Esophagus muscularis mucosa (tissue), 4 donors: ENCODE measurements around the gene CDH4. TPM values are rescaled to one million over a fixed set of nuclear protein-coding genes. Genes with fewer than 3 reads are reported as not detected.

Source experiments
- DNase-seq: peaks from one replicate; pipeline ENCODE4 v3.0.0-alpha.2; 2017; ENCODE audit errors: extremely low spot score
- H3K27ac ChIP-seq, 4 donors: fragments of 200-600 bp; sonication (generic); replicated peaks in 1 of 4; 1 replicate in 3 of 4; 2 replicates in 1 of 4; pipeline ENCODE4 v1.5.1; 2016 to 2019; ENCODE audit warnings: mild to moderate bottlenecking in 1 of 4
- H3K27me3 ChIP-seq, 4 donors: fragments of 200-600 bp; sonication (generic); one replicate each; pipeline versions ENCODE4 v1.5.1 to v1.6.0; 2016 to 2019
- H3K36me3 ChIP-seq, 4 donors: fragments of 200-600 bp; sonication (generic); one replicate each; pipeline ENCODE4 v1.5.1; 2016 to 2019
- H3K4me1 ChIP-seq, 4 donors: fragments of 200-600 bp; sonication (generic); one replicate each; pipeline ENCODE4 v1.5.1; 2016 to 2019
- H3K4me3 ChIP-seq, 4 donors: fragments of 200-600 bp; sonication (generic); 1 replicate in 2 of 4; 2 replicates in 2 of 4; pipeline ENCODE4 v1.5.1; 2016 to 2019; ENCODE audit warnings: mild to moderate bottlenecking in 4 of 4, moderate library complexity in 1 of 4
- H3K9me3 ChIP-seq, 4 donors: fragments of 200-600 bp; sonication (generic); 1 replicate in 3 of 4; 2 replicates in 1 of 4; pipeline ENCODE4 v1.5.1; 2016 to 2019
- CTCF ChIP-seq, 3 experiments: fragments of 200-600 bp in 2 of 3; fragments of 450-650 bp in 1 of 3; sonication (generic) in 2 of 3; IDR thresholded peaks; one replicate each; pipeline ENCODE4 v1.5.1; 2017 to 2019; ENCODE audit warnings: antibody characterized with exemption in 3 of 3, mild to moderate bottlenecking in 2 of 3, moderate library complexity in 1 of 3
- EP300 ChIP-seq: sonication (generic); formaldehyde crosslinking; IDR thresholded peaks from one replicate; pipeline ENCODE4 v1.6.1; 2017; ENCODE audit warnings: antibody characterized with exemption
- POLR2A ChIP-seq: fragments of 450-650 bp; IDR thresholded peaks from one replicate; pipeline ENCODE4 v1.6.1; 2017; ENCODE audit warnings: antibody characterized with exemption, moderate library complexity, mild to moderate bottlenecking, low read depth
- POLR2AphosphoS5 ChIP-seq, 2 donors: sonication (generic); formaldehyde crosslinking; IDR thresholded peaks; one replicate each; pipeline ENCODE4 v1.6.1; 2017; ENCODE audit warnings: antibody characterized with exemption in 2 of 2
- WGBS: methylation state at CpG from one replicate; pipeline ENCODE4 v1.1.5; 2018; 5-methylcytosine and 5-hydroxymethylcytosine counted together
- intact Hi-C: fragments of 100-400 bp; cut with DNase I; formaldehyde crosslinking; loops from one replicate; pipeline ENCODE4 v1.15.1; 2023
- total RNA-seq, 4 donors: library from RNA; depleted of rRNA; stranded (reverse); fragments of >200 nt; gene quantifications; one replicate each; pipeline versions ENCODE4 v1.1.0 to v1.2.1, GENCODE V29; 2016

CDH4 gene
- total RNA-seq, 4 donors from 2014 or later: 0.42 to 1.3 (median 0.48) TPM

GRCh38 chr20:61646453-61646852 lies 394.4 kb downstream of the CDH4 start:
- no peak overlapping the region for H3K27ac ChIP-seq
- DNase-seq: no peak
- H3K9me3 ChIP-seq: peaks cover 0 to 11% (median 0%) of the 10 kb centered on the region in 4 donors
- H3K4me3 ChIP-seq: no peak overlapping the region
- H3K27me3 ChIP-seq: peaks cover 0 to 41% (median 0%) of the 10 kb centered on the region in 4 donors
- intact Hi-C loops: no loop called here
- no peaks in the 10 kb centered on the region for H3K36me3 ChIP-seq
- TF ChIP-seq POLR2AphosphoS5 (IDR thresholded peaks at IDR 0.05): no peak
- no peak for TF ChIP-seq CTCF (IDR thresholded peaks at IDR 0.05)
- TF ChIP-seq EP300: no peak
- TF ChIP-seq POLR2A: no peak
- no peaks in the 10 kb centered on the region for H3K4me1 ChIP-seq
- 100% methylated on average over 4 of the region's 8 CpGs for WGBS

GRCh38 chr20:61646986-61647385 lies 394.9 kb downstream of the CDH4 start:
- no peak for DNase-seq
- H3K4me1 ChIP-seq: no peaks in the 10 kb centered on the region
- H3K36me3 ChIP-seq: no peaks in the 10 kb centered on the region
- peaks cover 0 to 41% (median 0%) of the 10 kb centered on the region in 4 donors for H3K27me3 ChIP-seq
- 79% methylated on average over 8 of the region's 8 CpGs for WGBS
- intact Hi-C loops: no loop called here
- peaks cover 0 to 11% (median 0%) of the 10 kb centered on the region in 4 donors for H3K9me3 ChIP-seq
- H3K27ac ChIP-seq: no peak overlapping the region
- TF ChIP-seq POLR2A (no peak), POLR2AphosphoS5 (IDR thresholded peaks at IDR 0.05) (no peak), EP300 (no peak), CTCF (IDR thresholded peaks at IDR 0.05) (no peak)
- no peak overlapping the region for H3K4me3 ChIP-seq

DNA sequence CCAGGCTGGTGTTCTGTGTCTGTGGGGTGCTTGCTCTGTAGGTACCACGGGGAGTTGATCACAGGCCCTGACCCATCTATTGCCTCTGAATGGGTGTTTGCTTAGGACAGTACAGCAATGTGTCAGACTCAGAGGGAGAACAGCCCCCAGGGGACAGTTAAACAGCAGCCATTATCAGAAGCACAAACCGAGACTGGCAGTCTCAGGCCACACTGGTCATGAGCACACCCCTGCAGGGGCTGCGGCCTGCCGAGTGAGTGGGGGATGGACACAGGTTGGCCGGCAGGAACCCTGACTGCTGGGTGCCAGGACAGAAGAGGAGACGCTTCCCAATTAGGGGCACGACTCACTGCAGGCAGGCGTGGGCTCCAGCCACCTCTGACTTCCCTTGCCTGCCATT lies 395.6 kb downstream of the CDH4 start:
- TF ChIP-seq EP300 (no peak), POLR2AphosphoS5 (IDR thresholded peaks at IDR 0.05) (no peak), POLR2A (no peak), CTCF (IDR thresholded peaks at IDR 0.05) (no peak)
- no peaks in the 10 kb centered on the region for H3K4me1 ChIP-seq
- H3K36me3 ChIP-seq: no peaks in the 10 kb centered on the region
- no peak overlapping the region for H3K4me3 ChIP-seq
- DNase-seq: no peak
- no peak overlapping the region for H3K27ac ChIP-seq
- intact Hi-C loops: no loop called here
- H3K27me3 ChIP-seq: peaks cover 0 to 34% (median 0%) of the 10 kb centered on the region in 4 donors
- H3K9me3 ChIP-seq: peaks cover 0 to 8% (median 0%) of the 10 kb centered on the region in 4 donors
- 60% methylated on average over 8 of the region's 8 CpGs for WGBS

- no peaks in the 10 kb centered on the region for H3K36me3 ChIP-seq
- no peak for DNase-seq
- H3K27me3 ChIP-seq: peaks cover 0 to 29% (median 0%) of the 10 kb centered on the region in 4 donors
- TF ChIP-seq EP300 (no peak), CTCF (IDR thresholded peaks at IDR 0.05) (no peak), POLR2AphosphoS5 (IDR thresholded peaks at IDR 0.05) (no peak), POLR2A (no peak)
- H3K4me3 ChIP-seq: no peak overlapping the region
- no peak overlapping the region for H3K27ac ChIP-seq
- intact Hi-C loops: no loop called here
- WGBS: 78% methylated on average over 25 of the region's 25 CpGs
- no peaks in the 10 kb centered on the region for H3K9me3 ChIP-seq
- H3K4me1 ChIP-seq: no peaks in the 10 kb centered on the region
Observed at GRCh38 chr20:61649105-61649859, 397.2 kb downstream of the CDH4 start.

GRCh38 chr20:61649860-61650162 lies 397.8 kb downstream of the CDH4 start:
- 100% methylated on average over 3 of the region's 8 CpGs for WGBS
- Histone ChIP-seq H3K36me3 (no peaks in the 10 kb centered on the region), H3K4me3 (no peak overlapping the region), H3K27me3 (peaks cover 0 to 26% (median 0%) of the 10 kb centered on the region in 4 donors), H3K27ac (no peak overlapping the region), H3K9me3 (no peaks in the 10 kb centered on the region), H3K4me1 (no peaks in the 10 kb centered on the region)
- intact Hi-C loops: no loop called here
- TF ChIP-seq POLR2A: no peak
- no peak for TF ChIP-seq EP300
- TF ChIP-seq POLR2AphosphoS5 (IDR thresholded peaks at IDR 0.05): no peak
- TF ChIP-seq CTCF (IDR thresholded peaks at IDR 0.05): no peak
- DNase-seq: no peak
